Measurements from ENCODE around the gene PIP5K1B. TPM values are rescaled to one million over a fixed set of nuclear protein-coding genes. Genes with fewer than 3 reads are reported as not detected.

PIP5K1B gene
- total and polyA plus RNA-seq, 2 of the 13 experiments (the other 11 are each of a cell fraction or from before 2014, with no cell fraction given) = 15.8 to 17.5 TPM

DNA sequence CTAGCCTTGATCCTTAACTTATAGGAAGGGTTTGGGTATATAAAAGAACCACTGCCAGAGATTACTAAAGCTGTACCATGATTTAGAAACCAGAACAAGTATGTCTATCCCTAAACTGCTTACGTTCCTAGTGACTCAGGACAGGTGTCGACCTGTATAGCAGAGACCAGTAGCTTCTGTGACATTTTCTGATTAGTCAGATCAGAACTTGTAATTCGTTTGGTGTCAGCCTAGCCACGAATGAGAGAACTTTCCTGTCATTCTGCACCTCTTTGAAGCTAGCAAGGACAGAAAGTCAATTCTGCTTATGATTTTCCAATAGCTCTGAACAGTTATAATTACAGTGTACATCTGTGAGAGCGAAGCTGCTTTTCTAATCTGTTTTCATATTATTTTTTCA, 269.4 kb downstream of the PIP5K1B start:
- Histone ChIP-seq H4K20me1 (ENCODE audit: insufficient read depth, low read length) (no peaks in the 10 kb centered on the region), H3K4me3 (replicated peaks in 1 of 3; ENCODE audit: insufficient read depth in 1 of 3, low read depth in 2 of 3, low read length in 3 of 3) (no peak overlapping the region), H3K4me2 (ENCODE audit: low read depth, low read length) (no peak overlapping the region), H3K36me3 (replicated peaks in 1 of 2; ENCODE audit: control insufficient read depth in 1 of 2, insufficient read depth in 2 of 2, low read length in 2 of 2) (no peaks in the 10 kb centered on the region), H3K9ac (ENCODE audit: insufficient read depth, low read depth, low read length) (no peak overlapping the region), H2AFZ (ENCODE audit: low read length) (no peak overlapping the region), H3K79me2 (ENCODE audit: insufficient read depth, low read length) (no peaks in the 10 kb centered on the region), H3K9me3 (ENCODE audit: low read length) (no peaks in the 10 kb centered on the region), H3K4me1 (ENCODE audit: insufficient read depth, low read length) (peaks cover 44% of the 10 kb centered on the region), H3K27ac (ENCODE audit: extremely low read length, insufficient read depth, low read length) (no peak overlapping the region), H3K27me3 (ENCODE audit: control insufficient read depth in 1 of 2, insufficient read depth in 2 of 2, low read length in 2 of 2) (no peaks in the 10 kb centered on the region)
- POLR2A ChIA-PET = no interaction called here
- no peak for ATAC-seq
- in situ Hi-C loops (cut with HindIII; ENCODE audit: extremely low pct_ligation_motif_present, low pct_unique_long_range_greater_than_20kb) (no loop called here), intact Hi-C loops (cut with micrococcal nuclease; ENCODE audit: unreplicated experiment) (no loop called here)
- FAIRE-seq = no peak
- 94% methylated on average over 5 of the region's 5 CpGs for WGBS (ENCODE audit: low lambda C conversion rate)
- BruUV-seq (replicated peaks) = no TSS peak
- CTCF ChIA-PET (ENCODE audit: low intra/inter-chr PET ratio, low total read pairs) = no interaction called here
- DNase-seq (ENCODE audit: low spot score) = no peak
- TF ChIP-seq, protein P1, sequence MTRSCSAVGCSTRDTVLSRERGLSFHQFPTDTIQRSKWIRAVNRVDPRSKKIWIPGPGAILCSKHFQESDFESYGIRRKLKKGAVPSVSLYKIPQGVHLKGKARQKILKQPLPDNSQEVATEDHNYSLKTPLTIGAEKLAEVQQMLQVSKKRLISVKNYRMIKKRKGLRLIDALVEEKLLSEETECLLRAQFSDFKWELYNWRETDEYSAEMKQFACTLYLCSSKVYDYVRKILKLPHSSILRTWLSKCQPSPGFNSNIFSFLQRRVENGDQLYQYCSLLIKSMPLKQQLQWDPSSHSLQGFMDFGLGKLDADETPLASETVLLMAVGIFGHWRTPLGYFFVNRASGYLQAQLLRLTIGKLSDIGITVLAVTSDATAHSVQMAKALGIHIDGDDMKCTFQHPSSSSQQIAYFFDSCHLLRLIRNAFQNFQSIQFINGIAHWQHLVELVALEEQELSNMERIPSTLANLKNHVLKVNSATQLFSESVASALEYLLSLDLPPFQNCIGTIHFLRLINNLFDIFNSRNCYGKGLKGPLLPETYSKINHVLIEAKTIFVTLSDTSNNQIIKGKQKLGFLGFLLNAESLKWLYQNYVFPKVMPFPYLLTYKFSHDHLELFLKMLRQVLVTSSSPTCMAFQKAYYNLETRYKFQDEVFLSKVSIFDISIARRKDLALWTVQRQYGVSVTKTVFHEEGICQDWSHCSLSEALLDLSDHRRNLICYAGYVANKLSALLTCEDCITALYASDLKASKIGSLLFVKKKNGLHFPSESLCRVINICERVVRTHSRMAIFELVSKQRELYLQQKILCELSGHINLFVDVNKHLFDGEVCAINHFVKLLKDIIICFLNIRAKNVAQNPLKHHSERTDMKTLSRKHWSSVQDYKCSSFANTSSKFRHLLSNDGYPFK (CRISPR knock-in tag; IDR thresholded peaks at IDR 0.05; ENCODE audit: borderline replicate concordance) = no peak
- TF ChIP-seq ELF4 (CRISPR knock-in tag; IDR thresholded peaks at IDR 0.05; ENCODE audit: borderline replicate concordance) = no peak
- TF ChIP-seq ZNF556 (CRISPR knock-in tag; IDR thresholded peaks at IDR 0.05; ENCODE audit: borderline replicate concordance) = no peak
- TF ChIP-seq, protein P2, sequence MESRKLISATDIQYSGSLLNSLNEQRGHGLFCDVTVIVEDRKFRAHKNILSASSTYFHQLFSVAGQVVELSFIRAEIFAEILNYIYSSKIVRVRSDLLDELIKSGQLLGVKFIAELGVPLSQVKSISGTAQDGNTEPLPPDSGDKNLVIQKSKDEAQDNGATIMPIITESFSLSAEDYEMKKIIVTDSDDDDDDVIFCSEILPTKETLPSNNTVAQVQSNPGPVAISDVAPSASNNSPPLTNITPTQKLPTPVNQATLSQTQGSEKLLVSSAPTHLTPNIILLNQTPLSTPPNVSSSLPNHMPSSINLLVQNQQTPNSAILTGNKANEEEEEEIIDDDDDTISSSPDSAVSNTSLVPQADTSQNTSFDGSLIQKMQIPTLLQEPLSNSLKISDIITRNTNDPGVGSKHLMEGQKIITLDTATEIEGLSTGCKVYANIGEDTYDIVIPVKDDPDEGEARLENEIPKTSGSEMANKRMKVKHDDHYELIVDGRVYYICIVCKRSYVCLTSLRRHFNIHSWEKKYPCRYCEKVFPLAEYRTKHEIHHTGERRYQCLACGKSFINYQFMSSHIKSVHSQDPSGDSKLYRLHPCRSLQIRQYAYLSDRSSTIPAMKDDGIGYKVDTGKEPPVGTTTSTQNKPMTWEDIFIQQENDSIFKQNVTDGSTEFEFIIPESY (CRISPR knock-in tag; IDR thresholded peaks at IDR 0.05) = no peak
- no peak for TF ChIP-seq ZNF501 (CRISPR knock-in tag; IDR thresholded peaks at IDR 0.05)
- no peak for TF ChIP-seq KMT2A (CRISPR knock-in tag; IDR thresholded peaks at IDR 0.05)
